ENCODE measurements around the gene MND1. TPM values are rescaled to one million over a fixed set of nuclear protein-coding genes. Genes with fewer than 3 reads are reported as not detected.

Gene MND1
- total and polyA plus RNA-seq, 8 donors: 0.25 to 0.70 (median 0.35) TPM; not detected in 3

DNA sequence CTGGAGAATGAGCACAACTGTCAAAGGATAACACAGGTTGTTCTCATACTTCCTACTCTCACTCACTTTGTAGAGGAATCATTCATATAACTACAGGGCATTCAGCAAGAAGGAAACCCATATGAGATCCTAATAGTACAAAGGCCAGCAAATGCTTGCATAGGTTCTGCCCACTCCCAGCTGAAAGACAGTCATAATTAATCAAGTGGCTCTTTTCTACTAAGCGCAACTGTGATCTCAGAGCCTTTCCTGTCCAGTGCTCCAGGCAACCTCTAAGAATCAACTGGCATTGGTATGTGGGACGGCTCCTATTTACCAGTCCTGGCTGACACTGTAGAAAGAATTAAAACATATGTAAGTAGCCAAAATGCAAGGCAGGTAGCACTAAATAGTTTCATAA lies 18.9 kb upstream of the MND1 start:
- no peak overlapping the region for H3K4me3 ChIP-seq
- H3K9me3 ChIP-seq: no peaks in the 10 kb centered on the region
- no peaks in the 10 kb centered on the region for H3K27me3 ChIP-seq
- no peak for DNase-seq
- H3K36me3 ChIP-seq: peaks cover 0 to 16% (median 0%) of the 10 kb centered on the region in 3 donors
- TF ChIP-seq, protein P1, sequence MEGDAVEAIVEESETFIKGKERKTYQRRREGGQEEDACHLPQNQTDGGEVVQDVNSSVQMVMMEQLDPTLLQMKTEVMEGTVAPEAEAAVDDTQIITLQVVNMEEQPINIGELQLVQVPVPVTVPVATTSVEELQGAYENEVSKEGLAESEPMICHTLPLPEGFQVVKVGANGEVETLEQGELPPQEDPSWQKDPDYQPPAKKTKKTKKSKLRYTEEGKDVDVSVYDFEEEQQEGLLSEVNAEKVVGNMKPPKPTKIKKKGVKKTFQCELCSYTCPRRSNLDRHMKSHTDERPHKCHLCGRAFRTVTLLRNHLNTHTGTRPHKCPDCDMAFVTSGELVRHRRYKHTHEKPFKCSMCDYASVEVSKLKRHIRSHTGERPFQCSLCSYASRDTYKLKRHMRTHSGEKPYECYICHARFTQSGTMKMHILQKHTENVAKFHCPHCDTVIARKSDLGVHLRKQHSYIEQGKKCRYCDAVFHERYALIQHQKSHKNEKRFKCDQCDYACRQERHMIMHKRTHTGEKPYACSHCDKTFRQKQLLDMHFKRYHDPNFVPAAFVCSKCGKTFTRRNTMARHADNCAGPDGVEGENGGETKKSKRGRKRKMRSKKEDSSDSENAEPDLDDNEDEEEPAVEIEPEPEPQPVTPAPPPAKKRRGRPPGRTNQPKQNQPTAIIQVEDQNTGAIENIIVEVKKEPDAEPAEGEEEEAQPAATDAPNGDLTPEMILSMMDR (IDR thresholded peaks at IDR 0.05): no peak
- no peak for ATAC-seq
- no peak overlapping the region for H3K27ac ChIP-seq
- FAIRE-seq: no peak
- no peaks in the 10 kb centered on the region for H3K4me1 ChIP-seq
- WGBS, 2 donors: 92 to 93% methylated on average over 2 of the region's 2 CpGs
- intact Hi-C loops (cut with DNase I): no loop called here

- H3K4me3 ChIP-seq: no peak overlapping the region
- no peaks in the 10 kb centered on the region for H3K4me1 ChIP-seq
- H3K27me3 ChIP-seq: no peaks in the 10 kb centered on the region
- DNase-seq: no peak
- no peak for FAIRE-seq
- no peak for ATAC-seq
- H3K36me3 ChIP-seq: peaks cover 0 to 16% (median 0%) of the 10 kb centered on the region in 3 donors
- TF ChIP-seq, protein P1 (IDR thresholded peaks at IDR 0.05): no peak
- WGBS, 2 donors: 87 to 91% methylated on average over 11 of the region's 11 CpGs
- no peak overlapping the region for H3K27ac ChIP-seq
- intact Hi-C loops (cut with DNase I): no loop called here
- no peaks in the 10 kb centered on the region for H3K9me3 ChIP-seq
These were observed 18.0 kb upstream of the MND1 start for GRCh38 chr4:153326513-153326912.

GRCh38 chr4:153327247-153327646 lies 17.2 kb upstream of the MND1 start:
- DNase-seq (no peak), ATAC-seq (no peak), FAIRE-seq (no peak)
- H3K4me3 ChIP-seq: no peak overlapping the region
- WGBS, 2 donors: 90 to 100% methylated on average over 1 of the region's 1 CpG
- no peaks in the 10 kb centered on the region for H3K27me3 ChIP-seq
- TF ChIP-seq, protein P1 (IDR thresholded peaks at IDR 0.05): no peak
- H3K9me3 ChIP-seq: no peaks in the 10 kb centered on the region
- no peaks in the 10 kb centered on the region for H3K4me1 ChIP-seq
- intact Hi-C loops (cut with DNase I): no loop called here
- peaks cover 0 to 16% (median 0%) of the 10 kb centered on the region in 3 donors for H3K36me3 ChIP-seq
- H3K27ac ChIP-seq: no peak overlapping the region

DNA sequence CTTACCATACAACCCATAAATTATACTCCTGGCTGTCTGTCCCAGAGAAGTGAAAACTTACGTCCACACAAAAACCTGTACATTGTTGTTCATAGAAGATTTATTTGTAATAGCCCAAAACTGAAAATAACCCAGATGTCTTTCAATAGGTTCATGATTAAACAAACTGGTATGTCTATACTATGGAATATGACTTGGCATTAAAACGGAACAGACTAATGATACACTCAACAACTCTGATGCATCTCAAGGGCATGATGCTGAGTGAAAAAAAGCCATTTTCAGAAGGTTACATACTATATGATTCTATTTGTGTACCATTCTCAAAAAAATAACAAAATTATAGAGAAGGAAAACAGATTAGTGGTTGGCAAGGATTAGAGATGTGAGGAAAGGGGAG lies 11.6 kb upstream of the MND1 start:
- FAIRE-seq: no peak
- Histone ChIP-seq H3K9me3 (no peaks in the 10 kb centered on the region), H3K27ac (no peak overlapping the region), H3K27me3 (no peaks in the 10 kb centered on the region), H3K4me1 (no peaks in the 10 kb centered on the region), H3K4me3 (no peak overlapping the region), H3K36me3 (peaks cover 0 to 20% (median 0%) of the 10 kb centered on the region in 3 donors)
- no peak for DNase-seq
- intact Hi-C loops (cut with DNase I): no loop called here
- TF ChIP-seq, protein P1 (IDR thresholded peaks at IDR 0.05): no peak
- ATAC-seq: no peak
- 94 to 95% methylated on average over 2 of the region's 2 CpGs for WGBS, 2 donors

GRCh38 chr4:153333874-153334273 lies 10.6 kb upstream of the MND1 start:
- Histone ChIP-seq H3K4me3 (no peak overlapping the region), H3K27ac (no peak overlapping the region), H3K36me3 (peaks cover 0 to 20% (median 0%) of the 10 kb centered on the region in 3 donors), H3K4me1 (no peaks in the 10 kb centered on the region), H3K27me3 (no peaks in the 10 kb centered on the region), H3K9me3 (no peaks in the 10 kb centered on the region)
- FAIRE-seq: no peak
- no peak for ATAC-seq
- intact Hi-C loops (cut with DNase I): no loop called here
- TF ChIP-seq, protein P1 (IDR thresholded peaks at IDR 0.05): no peak
- no peak for DNase-seq

Measured in pancreas (tissue), 10 donors.